Ectodermal cell (in vitro differentiated cells): ENCODE results near the gene CLEC18C.
"Not testable (repeated sequence)": the region's sequence is repeated elsewhere in the genome, so short reads cannot be mapped to it uniquely, and the experiment has no call there.

Experiments used
- H3K27ac ChIP-seq: 2 replicates; pipeline ENCODE4 v1.7.0; 2013; ENCODE audit warnings: mild to moderate bottlenecking, low read depth, low read length; ENCODE audit not compliant: insufficient read depth, poor library complexity, severe bottlenecking
- H3K27me3 ChIP-seq: 2 replicates; pipeline ENCODE4 v1.7.0; 2013; ENCODE audit warnings: mild to moderate bottlenecking, low read length; ENCODE audit not compliant: insufficient read depth, control insufficient read depth, poor library complexity, severe bottlenecking
- H3K36me3 ChIP-seq: one replicate; pipeline ENCODE4 v1.7.0; 2013; ENCODE audit warnings: low read length; ENCODE audit not compliant: control insufficient read depth, insufficient read depth
- H3K4me1 ChIP-seq: one replicate; pipeline ENCODE4 v1.7.0; 2013; ENCODE audit warnings: low read length; ENCODE audit not compliant: control insufficient read depth, insufficient read depth
- H3K4me3 ChIP-seq: 2 replicates; pipeline ENCODE4 v1.7.0; 2013; ENCODE audit warnings: low read depth, low read length, control low read depth; ENCODE audit not compliant: insufficient read depth
- H3K9me3 ChIP-seq: 2 replicates; pipeline ENCODE4 v1.7.0; 2013; ENCODE audit warnings: mild to moderate bottlenecking, low read length, moderate library complexity; ENCODE audit not compliant: control insufficient read depth
- WGBS, 2 experiments: methylation state at CpG; one replicate each; pipeline ENCODE4 v1.1.7; 2013; ENCODE audit warnings: missing lambda C conversion rate in 2 of 2; 5-methylcytosine and 5-hydroxymethylcytosine counted together

The CLEC18C gene

GRCh38 chr16:70204668-70205405 lies 31.2 kb downstream of the CLEC18C start:
- H3K27ac ChIP-seq, H3K4me3 ChIP-seq, H3K27me3 ChIP-seq, H3K36me3 ChIP-seq, H3K9me3 ChIP-seq, H3K4me1 ChIP-seq: not testable (repeated sequence)
- WGBS, 2 experiments, result 95% methylated on average over 26 to 33 of the region's 46 CpGs

DNA sequence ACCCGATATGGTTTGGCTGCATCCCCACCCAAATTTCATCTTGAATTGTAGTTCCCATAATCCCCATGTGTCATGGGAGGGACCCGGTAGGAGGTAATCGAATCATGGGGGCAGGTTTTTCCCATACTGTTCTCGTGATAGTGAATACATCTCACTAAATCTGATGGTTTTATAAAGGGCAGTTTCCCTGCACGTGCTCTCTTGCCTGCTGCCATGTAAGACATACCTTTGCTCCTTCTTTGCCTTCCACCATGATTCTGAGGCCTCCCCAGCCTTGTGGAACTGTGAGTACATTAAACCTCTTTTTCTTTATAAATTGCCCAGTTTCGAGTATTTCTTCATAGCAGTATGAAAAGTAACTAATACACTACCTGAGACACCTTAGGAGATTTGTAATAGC lies 32.8 kb downstream of the CLEC18C start:
- 92 to 100% methylated on average over 1 to 2 of the region's 6 CpGs for WGBS, 2 experiments
- not testable (repeated sequence) for H3K27me3 ChIP-seq, H3K27ac ChIP-seq, H3K4me3 ChIP-seq, H3K36me3 ChIP-seq, H3K4me1 ChIP-seq, H3K9me3 ChIP-seq

GRCh38 chr16:70218586-70218985 lies 45.0 kb downstream of the CLEC18C start:
- H3K9me3 ChIP-seq, H3K36me3 ChIP-seq, H3K27me3 ChIP-seq, H3K4me3 ChIP-seq, H3K4me1 ChIP-seq, H3K27ac ChIP-seq: not testable (repeated sequence)
- 100% methylated on average over 1 of the region's 2 CpGs; no CpG with 5 or more reads in 1 of the 2 experiments for WGBS, 2 experiments

DNA sequence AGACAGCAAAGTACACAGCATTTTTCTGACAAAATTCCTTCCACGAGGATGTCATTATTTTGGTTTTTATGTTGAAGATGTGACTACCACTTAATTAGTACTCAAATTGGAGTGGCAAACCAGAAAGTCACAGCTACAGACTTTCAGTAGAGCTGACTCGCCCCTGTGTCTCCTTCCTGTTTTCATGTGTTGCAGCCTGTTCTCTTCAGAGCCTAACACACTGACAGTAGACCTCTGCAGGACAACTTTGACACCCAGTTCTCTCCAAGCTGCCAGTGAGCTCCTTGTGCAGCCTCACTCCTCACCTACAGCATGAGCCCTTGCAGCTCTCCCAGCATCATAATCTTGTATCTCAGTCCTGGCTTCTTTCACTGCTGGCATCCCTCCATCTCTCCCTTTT lies 49.0 kb downstream of the CLEC18C start:
- H3K4me1 ChIP-seq, H3K9me3 ChIP-seq, H3K36me3 ChIP-seq, H3K27me3 ChIP-seq, H3K27ac ChIP-seq, H3K4me3 ChIP-seq: not testable (repeated sequence)
- no CpG with 5 or more reads among the region's 2 CpGs for WGBS, 2 experiments

GRCh38 chr16:70223216-70223615 lies 49.6 kb downstream of the CLEC18C start:
- H3K36me3 ChIP-seq, H3K4me1 ChIP-seq, H3K9me3 ChIP-seq, H3K4me3 ChIP-seq, H3K27ac ChIP-seq, H3K27me3 ChIP-seq: not testable (repeated sequence)
- WGBS, 2 experiments, result 100% methylated on average over 1 of the region's 2 CpGs; no CpG with 5 or more reads in 1 of the 2 experiments

DNA sequence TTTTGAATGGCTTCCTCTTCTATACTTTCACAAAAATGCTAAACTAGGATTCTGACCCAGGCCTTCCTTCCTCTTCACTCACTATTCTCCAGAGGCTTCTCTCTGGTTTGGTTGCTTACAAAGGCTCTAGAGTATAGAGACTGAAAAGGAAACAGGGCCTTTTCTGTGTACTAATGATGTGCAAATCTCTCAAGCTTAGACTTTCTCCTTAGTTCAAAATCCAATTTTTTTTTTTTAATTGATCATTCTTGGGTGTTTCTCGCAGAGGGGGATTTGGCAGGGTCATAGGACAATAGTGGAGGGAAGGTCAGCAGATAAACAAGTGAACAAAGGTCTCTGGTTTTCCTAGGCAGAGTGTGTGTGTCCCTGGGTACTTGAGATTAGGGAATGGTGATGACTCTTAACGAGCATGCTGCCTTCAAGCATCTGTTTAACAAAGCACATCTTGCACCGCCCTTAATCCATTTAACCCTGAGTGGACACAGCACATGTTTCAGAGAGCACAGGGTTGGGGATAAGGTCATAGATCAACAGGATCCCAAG lies 50.5 kb downstream of the CLEC18C start:
- not testable (repeated sequence) for H3K9me3 ChIP-seq, H3K27ac ChIP-seq, H3K36me3 ChIP-seq, H3K4me3 ChIP-seq, H3K27me3 ChIP-seq, H3K4me1 ChIP-seq
- 80% methylated on average over 1 of the region's 3 CpGs; no CpG with 5 or more reads in 1 of the 2 experiments for WGBS, 2 experiments

- not testable (repeated sequence) for H3K27me3 ChIP-seq, H3K4me3 ChIP-seq, H3K27ac ChIP-seq, H3K9me3 ChIP-seq, H3K4me1 ChIP-seq, H3K36me3 ChIP-seq
- WGBS, 2 experiments, result 93 to 96% methylated on average over 19 to 21 of the region's 24 CpGs
Measured at GRCh38 chr16:70224645-70225044, 51.1 kb downstream of the CLEC18C start.

DNA sequence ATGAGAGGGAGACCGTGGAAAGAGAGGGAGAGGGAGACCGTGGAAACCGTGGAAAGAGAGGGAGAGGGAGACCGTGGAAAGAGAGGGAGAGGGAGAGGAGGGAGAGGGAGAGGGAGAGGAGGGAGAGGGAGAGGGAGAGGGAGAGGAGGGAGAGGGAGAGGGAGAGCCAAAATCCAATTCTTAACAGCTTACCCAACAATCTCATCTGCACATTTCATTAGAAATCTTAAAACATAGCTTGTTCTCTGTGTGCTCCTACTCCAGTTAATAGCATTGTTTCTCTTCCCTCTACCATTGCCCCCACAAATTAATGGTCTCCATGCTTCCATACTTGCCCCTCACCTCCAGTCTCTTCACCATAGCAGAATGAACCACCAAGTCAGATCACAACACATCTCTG lies 51.8 kb downstream of the CLEC18C start:
- not testable (repeated sequence) for H3K9me3 ChIP-seq, H3K36me3 ChIP-seq, H3K4me3 ChIP-seq, H3K4me1 ChIP-seq, H3K27ac ChIP-seq, H3K27me3 ChIP-seq
- 96% methylated on average over 3 of the region's 4 CpGs; no CpG with 5 or more reads in 1 of the 2 experiments for WGBS, 2 experiments

- not testable (repeated sequence) for H3K4me3 ChIP-seq, H3K27ac ChIP-seq, H3K36me3 ChIP-seq, H3K27me3 ChIP-seq, H3K9me3 ChIP-seq, H3K4me1 ChIP-seq
Measured at GRCh38 chr16:70226024-70226423, 52.4 kb downstream of the CLEC18C start.

GRCh38 chr16:70231831-70232230 lies 58.2 kb downstream of the CLEC18C start:
- not testable (repeated sequence) for H3K9me3 ChIP-seq, H3K4me3 ChIP-seq, H3K27ac ChIP-seq, H3K4me1 ChIP-seq, H3K27me3 ChIP-seq, H3K36me3 ChIP-seq
- WGBS, 2 experiments, result 100% methylated on average over 2 of the region's 3 CpGs; no CpG with 5 or more reads in 1 of the 2 experiments
